HG03571 (cell line): ENCODE data around the gene MRPS34.

Experiments
- ATAC-seq: cut with Tn5 transposase; IDR thresholded peaks from one replicate; pipeline ENCODE4 v1.9.1; 2021; ENCODE audit not compliant: unreplicated experiment

Gene MRPS34

GRCh38 chr16:1771188-1771863, 1.6 kb downstream of the MRPS34 start, which contains the start of gene NME3:
TSS of gene NME3 (minus strand) at chr16:1771543. CDS start at chr16:1771534, 9 bp downstream.
- ATAC-seq = no peak

- no peak for ATAC-seq
Observed at GRCh38 chr16:1770328-1771187, 2.4 kb downstream of the MRPS34 start.

- no peak for ATAC-seq
Observed at GRCh38 chr16:1769402-1770300, 3.3 kb downstream of the MRPS34 start.

GRCh38 chr16:1768767-1769401, 4.0 kb downstream of the MRPS34 start:
- ATAC-seq = no peak

- ATAC-seq = no peak
Observed at GRCh38 chr16:1768061-1768766, 4.7 kb downstream of the MRPS34 start.

DNA sequence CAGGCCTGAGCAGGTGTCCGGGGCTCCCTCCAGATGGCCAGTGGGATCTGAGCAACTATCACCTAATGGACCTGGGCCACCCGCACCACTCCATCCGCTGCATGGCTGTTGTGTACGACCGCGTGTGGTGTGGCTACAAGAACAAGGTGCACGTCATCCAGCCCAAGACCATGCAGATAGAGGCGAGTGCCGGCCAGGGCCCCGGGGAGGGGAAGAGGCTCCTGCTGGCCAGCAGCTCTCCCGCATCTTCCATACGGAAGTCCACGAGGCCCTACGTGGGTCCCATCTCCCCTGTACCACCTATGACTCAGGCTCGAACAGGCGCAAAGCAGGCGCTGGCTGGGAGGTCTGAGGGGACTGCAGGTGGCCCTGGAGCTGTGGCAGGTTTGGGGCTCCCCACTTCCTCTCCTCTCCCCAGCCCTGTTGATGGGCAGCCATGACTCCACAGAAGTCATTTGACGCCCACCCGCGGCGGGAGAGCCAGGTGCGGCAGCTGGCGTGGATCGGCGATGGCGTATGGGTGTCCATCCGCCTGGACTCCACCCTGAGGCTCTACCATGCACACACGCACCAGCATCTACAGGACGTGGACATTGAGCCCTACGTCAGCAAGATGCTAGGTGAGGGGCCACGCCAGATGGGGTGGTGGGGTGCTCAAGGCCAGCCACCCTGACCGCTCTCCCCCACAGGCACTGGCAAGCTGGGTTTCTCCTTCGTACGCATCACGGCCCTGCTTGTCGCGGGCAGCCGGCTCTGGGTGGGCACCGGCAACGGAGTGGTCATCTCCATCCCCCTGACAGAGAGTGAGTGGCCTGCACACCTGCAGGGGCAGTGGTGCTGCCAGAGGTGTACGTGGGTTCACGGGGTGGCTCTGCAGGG, 5.6 kb downstream of the MRPS34 start:
- ATAC-seq = no peak

DNA sequence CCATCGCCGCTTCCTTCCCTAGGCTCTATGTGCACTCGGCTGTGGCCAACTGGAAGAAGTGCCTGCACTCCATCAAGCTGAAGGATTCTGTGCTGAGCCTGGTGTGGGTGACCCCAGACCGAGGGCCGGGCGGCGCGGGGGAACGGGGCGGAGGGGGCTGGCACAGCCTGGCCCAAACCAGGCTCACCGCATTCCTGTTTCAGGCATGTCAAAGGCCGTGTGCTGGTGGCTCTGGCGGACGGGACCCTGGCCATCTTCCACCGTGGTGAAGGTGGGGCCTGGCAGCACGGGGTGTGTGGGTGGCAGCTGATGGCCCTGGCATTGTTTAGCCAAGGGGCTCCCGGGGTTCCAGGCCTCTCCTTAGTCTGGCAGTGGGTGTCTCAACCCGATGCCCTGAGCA, 6.2 kb downstream of the MRPS34 start:
- ATAC-seq = no peak

- no peak for ATAC-seq
Observed at GRCh38 chr16:1766231-1766630, 6.7 kb downstream of the MRPS34 start.

GRCh38 chr16:1765826-1766225, 7.1 kb downstream of the MRPS34 start:
- no peak for ATAC-seq

DNA sequence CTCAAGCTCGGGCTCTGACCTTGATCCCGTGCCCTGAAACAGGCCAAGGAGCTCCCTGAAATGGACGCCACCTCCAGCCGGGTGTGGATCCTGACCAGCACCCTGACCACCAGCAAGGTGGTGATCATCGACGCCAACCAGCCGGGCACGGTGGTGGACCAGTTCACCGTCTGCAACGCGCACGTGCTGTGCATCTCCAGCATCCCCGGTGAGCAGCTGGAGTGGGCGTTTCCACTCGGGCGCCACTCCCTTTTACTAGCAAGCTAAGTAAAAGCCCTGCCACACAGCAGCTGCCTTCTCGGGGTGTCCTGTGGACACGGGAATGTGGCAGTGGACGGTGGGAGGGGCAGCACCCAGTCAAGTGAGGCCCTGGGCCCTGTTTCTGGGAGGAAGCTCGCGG, 8.0 kb downstream of the MRPS34 start:
- ATAC-seq = no peak

GRCh38 chr16:1763521-1764511, 9.1 kb downstream of the MRPS34 start:
- ATAC-seq = no peak

GRCh38 chr16:1762879-1763520, 9.9 kb downstream of the MRPS34 start:
- ATAC-seq = no peak

- no peak for ATAC-seq
Observed at GRCh38 chr16:1762196-1762878, 10.6 kb downstream of the MRPS34 start.

DNA sequence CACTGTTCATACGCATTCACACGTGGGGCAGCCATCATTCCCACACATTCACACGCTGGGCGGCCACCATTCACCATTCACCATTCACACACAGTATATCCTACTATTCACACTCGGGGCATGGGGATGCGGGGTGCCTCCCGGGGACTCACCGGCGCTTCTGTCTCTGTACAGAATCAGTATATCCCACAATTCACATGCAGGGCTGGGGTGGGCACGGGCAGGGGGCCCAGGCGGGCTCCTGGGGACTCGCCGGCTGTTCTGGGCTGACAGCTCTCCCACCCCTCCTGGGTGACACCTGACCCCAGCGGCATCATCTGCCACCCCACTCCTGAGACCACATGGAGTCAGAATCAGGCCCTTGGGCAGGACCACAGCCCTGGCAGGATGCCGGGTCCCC, 11.2 kb downstream of the MRPS34 start:
- no peak for ATAC-seq

DNA sequence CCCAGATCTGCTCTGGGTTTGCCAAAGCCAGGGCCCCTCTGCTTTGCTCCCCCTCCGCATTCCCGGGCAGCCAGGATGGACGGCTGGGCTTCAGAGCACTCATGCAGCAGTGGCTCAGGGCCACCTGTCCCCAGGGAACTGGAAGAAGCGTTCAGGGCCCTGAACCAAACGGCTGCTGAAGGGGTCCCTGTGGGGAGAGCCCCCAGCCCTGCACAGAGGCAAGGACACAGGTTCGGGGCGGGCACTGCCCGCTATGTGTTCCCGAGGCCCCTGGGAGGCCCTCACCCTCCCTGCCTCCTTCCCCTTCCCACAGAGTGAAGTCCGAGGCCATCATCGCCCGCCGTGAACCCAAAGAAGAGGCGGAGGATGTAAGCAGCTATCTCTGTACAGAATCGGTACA, 12.0 kb downstream of the MRPS34 start:
- no peak for ATAC-seq

- no peak for ATAC-seq
Observed at GRCh38 chr16:1759511-1759910, 13.4 kb downstream of the MRPS34 start.

GRCh38 chr16:1758923-1759322, 14.0 kb downstream of the MRPS34 start:
- no peak for ATAC-seq
